ENCODE measurements around the gene KIN.

DNA sequence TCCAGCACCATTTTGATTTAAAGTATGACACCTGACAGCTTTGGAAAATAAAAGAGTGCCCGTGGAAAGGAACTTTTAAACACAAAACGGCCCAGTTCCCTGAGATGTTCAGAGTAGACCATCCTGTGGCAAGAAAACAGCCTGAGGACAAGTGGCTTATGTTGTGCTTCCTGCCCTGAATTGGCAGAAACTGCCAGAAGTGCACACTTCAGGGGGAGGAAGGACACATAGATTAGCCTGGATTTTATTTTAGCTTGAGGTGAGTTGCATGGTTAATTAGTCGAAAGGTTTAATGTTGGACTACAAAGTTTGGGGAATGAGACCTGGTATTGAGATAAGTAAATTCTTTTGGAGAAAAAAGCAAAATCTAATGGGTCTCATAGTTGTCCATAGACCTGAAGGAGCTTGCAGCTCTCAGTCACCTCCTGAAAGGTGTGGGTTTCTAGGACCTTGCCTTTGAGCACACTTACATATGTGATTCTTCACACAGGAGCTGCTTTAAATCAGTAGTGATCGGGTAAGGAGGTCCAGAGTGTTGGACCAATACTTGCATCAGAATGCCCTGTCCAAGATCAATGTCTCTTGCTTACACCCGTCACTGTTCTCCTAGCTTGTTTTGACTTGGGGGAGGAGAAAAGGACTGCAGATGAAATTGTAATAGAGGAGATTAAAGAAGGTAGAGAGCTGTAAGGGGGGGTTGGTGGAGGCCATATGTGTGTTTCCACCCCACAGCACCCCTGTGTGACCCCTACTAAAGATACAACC, 79.8 kb downstream of the KIN start:
- TF ChIP-seq CTCF (IDR thresholded peaks at IDR 0.05; ENCODE audit: low read depth, low read length, poor library complexity, severe bottlenecking): no peak
- TF ChIP-seq EZH2phosphoT487 (IDR thresholded peaks at IDR 0.05; ENCODE audit: borderline replicate concordance, low read length): no peak

Data from DOHH2 (cell line).